GM12873 (cell line): Measurements from ENCODE around the gene MUC15.
A peak's percentile ranks its signal among the peaks of the same experiment; 100 is the strongest.

Source experiments
- TF ChIP-seq, protein P1 (sequence below): IDR thresholded peaks from 2 replicates; pipeline ENCODE4 v1.5.1; 2012; ENCODE audit warnings: low read depth, mild to moderate bottlenecking, moderate library complexity, low read length, control low read depth; ENCODE audit not compliant: insufficient read depth; ENCODE audit errors: missing control alignments

MUC15 gene

DNA sequence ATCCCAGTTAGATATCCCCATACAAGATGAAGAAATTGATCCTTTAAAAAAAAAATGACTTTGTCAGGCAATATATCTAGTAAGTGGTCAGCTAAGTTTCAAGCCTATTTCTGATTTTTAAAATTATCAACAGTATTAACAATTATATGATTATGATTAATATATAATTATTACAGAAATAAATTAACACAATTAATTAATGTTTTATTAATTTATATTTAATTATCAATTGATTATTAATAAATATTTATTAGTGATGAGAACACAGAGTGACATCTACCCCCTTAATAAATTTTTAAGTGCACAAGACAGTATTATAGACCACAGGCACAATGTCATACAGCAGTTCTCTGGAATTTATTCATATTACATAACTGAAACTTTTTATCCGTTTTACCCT, 22.0 kb downstream of the MUC15 start:
- TF ChIP-seq, protein P1, sequence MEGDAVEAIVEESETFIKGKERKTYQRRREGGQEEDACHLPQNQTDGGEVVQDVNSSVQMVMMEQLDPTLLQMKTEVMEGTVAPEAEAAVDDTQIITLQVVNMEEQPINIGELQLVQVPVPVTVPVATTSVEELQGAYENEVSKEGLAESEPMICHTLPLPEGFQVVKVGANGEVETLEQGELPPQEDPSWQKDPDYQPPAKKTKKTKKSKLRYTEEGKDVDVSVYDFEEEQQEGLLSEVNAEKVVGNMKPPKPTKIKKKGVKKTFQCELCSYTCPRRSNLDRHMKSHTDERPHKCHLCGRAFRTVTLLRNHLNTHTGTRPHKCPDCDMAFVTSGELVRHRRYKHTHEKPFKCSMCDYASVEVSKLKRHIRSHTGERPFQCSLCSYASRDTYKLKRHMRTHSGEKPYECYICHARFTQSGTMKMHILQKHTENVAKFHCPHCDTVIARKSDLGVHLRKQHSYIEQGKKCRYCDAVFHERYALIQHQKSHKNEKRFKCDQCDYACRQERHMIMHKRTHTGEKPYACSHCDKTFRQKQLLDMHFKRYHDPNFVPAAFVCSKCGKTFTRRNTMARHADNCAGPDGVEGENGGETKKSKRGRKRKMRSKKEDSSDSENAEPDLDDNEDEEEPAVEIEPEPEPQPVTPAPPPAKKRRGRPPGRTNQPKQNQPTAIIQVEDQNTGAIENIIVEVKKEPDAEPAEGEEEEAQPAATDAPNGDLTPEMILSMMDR = no peak

DNA sequence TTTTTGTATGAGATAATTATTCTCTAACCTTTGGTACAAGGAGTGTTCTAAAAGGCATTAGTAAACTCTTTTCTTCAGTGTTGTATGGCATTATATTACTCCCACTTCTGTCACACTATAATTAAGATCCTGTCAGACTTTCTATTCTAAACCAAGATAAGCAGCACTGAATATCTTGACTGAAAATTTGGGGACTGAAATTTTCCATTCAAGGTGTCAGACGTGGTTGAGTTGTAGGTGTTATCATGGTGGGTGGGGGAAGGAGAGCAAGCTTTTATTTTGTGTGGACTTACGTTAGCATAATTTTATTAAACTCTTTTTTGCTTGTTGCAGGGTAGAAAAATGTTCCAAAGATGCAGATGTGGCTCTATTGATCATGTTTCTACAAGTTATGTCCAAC, 22.9 kb downstream of the MUC15 start:
- TF ChIP-seq, protein P1 = no peak

DNA sequence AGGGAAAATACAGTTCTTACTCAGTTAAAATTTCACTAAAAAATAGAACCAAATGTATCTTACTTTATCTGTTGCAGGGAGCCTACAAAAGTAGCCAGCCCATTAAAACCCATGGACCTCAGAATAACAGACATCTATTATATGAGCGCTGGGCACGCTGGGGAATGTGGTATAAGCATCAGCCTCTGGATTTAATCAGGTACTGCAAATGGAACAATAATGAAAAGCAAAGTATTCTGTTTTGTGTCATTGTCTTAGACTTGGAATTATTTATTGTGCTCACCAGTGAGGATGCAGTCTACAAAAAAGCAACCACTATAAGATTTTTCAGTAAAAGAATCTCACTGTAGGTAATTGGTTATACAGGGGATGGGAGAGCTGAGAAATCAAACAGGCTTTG, 30.2 kb downstream of the MUC15 start:
- TF ChIP-seq, protein P1 = no peak

DNA sequence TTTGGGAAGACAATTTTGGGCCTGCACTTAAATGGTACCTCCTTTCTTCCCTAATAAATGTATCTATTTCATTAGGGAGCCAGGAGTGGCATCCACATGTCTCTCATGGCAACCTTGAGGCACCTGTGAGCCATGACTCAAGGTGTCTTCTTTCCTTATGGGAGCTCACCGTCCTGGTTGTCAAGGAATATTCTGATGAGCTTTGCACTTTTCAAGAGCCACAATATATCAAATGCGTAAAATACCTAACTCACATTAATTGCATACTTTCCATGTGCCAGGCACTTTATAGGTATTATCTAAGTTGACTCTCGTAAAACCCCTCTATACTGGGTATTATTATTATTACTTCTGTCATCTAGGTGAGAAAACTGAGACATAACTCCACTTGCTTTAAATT, 32.5 kb downstream of the MUC15 start:
- TF ChIP-seq, protein P1 = no peak

DNA sequence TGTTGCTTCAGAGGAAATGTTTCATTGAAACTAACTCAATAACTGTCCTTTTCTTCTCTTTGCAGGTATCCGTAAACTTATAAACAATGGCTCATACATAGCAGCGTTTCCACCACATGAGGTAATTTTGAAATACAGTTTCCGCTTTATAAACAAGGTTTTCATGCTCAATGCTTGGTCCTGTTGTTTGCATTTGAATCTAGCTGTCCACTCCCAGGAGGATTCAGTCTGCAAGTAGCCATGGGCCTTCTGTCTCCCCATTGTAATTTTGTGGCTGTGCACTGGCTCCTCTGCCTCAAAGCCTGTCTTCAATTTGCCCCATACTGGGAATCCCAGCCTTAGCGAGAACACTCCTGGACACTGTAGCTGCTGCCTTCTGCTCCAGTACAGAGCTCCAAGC, 34.7 kb downstream of the MUC15 start:
- TF ChIP-seq, protein P1 = no peak

DNA sequence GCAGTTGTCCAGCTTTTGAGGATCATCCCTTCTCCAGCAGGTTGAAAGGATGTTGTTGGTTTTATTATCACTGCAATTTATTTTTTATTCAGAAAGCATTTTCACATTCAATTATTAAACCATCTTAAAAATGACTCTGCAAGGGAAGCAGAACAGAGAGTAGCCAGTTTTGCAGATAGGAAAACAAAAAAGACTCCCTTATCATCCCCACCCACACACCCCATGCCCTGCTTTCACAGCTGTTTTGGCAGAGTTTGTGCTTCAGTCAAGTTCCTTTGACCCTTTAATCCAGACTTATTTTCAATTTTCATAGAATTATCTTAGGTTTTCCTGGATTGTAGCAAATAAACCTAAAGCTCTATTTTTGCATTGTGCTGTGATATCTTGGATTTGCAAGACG, 44.4 kb downstream of the MUC15 start:
- TF ChIP-seq, protein P1 = no peak

DNA sequence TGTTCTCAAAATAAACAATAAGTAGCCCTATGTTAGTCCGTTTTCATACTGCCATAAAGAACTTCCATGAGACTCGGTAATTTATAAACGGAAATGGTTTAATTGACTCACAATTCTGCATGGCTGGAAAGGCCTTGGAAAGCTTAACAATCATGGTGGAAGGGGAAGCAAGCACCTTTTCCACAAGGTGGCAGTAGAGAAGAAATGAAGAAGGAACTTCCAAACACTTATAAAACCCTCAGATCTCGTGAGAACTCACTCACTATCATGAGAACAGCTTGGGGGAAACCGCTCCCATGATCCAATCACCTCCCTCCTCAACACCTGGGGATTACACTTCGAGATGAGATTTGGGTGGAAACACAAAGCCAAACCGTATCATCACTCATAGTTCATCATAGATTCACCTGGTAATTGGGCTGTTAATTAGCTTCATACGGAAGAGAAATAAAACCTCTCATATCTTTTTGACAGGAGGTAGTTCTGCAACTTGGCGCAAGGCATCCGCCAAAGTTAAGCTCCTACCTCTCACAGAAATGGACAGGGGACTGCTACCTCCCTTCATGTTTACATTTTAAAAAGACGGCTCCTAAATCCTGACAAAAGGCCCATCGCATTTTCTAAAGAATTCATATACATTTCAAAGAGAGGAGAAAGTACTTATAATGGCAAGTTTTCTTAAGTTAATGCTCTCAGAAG, 49.0 kb downstream of the MUC15 start:
- TF ChIP-seq, protein P1 = peak; percentile 39

DNA sequence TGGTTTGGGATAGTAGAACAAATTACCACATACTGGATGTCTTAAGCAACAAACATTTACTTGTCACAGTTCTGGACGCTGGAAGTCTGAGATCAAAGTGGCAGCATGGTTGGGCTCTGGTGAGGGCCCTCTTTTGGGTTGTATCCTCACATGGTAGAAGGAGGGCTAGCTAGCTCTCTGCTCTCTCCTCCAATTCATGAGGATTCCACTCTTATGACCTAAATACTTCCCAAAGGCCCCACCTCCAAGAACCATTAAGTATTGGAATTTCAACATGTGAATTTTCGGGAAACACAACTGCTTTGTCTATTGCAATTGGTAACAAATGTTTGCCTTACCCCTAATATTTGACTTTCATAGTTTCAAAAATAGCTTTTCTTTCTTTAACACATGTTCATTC, 52.6 kb downstream of the MUC15 start:
- TF ChIP-seq, protein P1 = no peak
